Umbilical cord (tissue), 2 donors: ENCODE data around the gene SATB2. TPM values are rescaled to one million over a fixed set of nuclear protein-coding genes. Genes with fewer than 3 reads are reported as not detected.

Source experiments
- DNase-seq: peaks from one replicate; pipeline ENCODE4 v3.0.0-alpha.2; 2015; ENCODE audit warnings: low spot score
- total RNA-seq: library from RNA; depleted of rRNA; stranded (reverse); fragments of >200 nt; gene quantifications from one replicate; pipeline ENCODE4 v1.2.3, GENCODE V29; 2014; ENCODE audit warnings: low replicate concordance; ENCODE audit not compliant: insufficient read depth

SATB2 gene
- total RNA-seq, 1 donor from 2014 or later, result 3.1 TPM

- no peak for DNase-seq
Observed at GRCh38 chr2:199452260-199452990, 5.3 kb downstream of the SATB2 start.

GRCh38 chr2:199449956-199450355, 7.8 kb downstream of the SATB2 start:
- no peak for DNase-seq

GRCh38 chr2:199449455-199449854, 8.3 kb downstream of the SATB2 start:
- DNase-seq, result no peak

- DNase-seq, result no peak
Observed at GRCh38 chr2:199446996-199447576, 10.7 kb downstream of the SATB2 start.

GRCh38 chr2:199444749-199445148, 13.0 kb downstream of the SATB2 start:
- no peak for DNase-seq

- DNase-seq, result no peak
Observed at GRCh38 chr2:199443589-199444130, 14.1 kb downstream of the SATB2 start.

GRCh38 chr2:199442173-199442572, 15.6 kb downstream of the SATB2 start:
- DNase-seq, result no peak

- no peak for DNase-seq
Observed at GRCh38 chr2:199441759-199442158, 16.0 kb downstream of the SATB2 start.

GRCh38 chr2:199440118-199440517, 17.6 kb downstream of the SATB2 start:
- DNase-seq, result no peak

- no peak for DNase-seq
Observed at GRCh38 chr2:199439542-199439941, 18.2 kb downstream of the SATB2 start.

GRCh38 chr2:199439066-199439465, 18.7 kb downstream of the SATB2 start:
- DNase-seq, result no peak

GRCh38 chr2:199434555-199434954, 23.2 kb downstream of the SATB2 start:
- no peak for DNase-seq

GRCh38 chr2:199433204-199433832, 24.4 kb downstream of the SATB2 start:
- DNase-seq, result no peak

GRCh38 chr2:199431746-199432213, 26.0 kb downstream of the SATB2 start:
- DNase-seq, result no peak

GRCh38 chr2:199430214-199430613, 27.5 kb downstream of the SATB2 start:
- DNase-seq, result no peak

- DNase-seq, result no peak
Observed at GRCh38 chr2:199428291-199428690, 29.4 kb downstream of the SATB2 start.

GRCh38 chr2:199424160-199424559, 33.6 kb downstream of the SATB2 start:
- no peak for DNase-seq

- DNase-seq, result no peak
Observed at GRCh38 chr2:199419428-199419827, 38.3 kb downstream of the SATB2 start.

GRCh38 chr2:199414465-199414864, 43.3 kb downstream of the SATB2 start:
- no peak for DNase-seq

- no peak for DNase-seq
Observed at GRCh38 chr2:199414001-199414400, 43.7 kb downstream of the SATB2 start.

GRCh38 chr2:199409759-199410529, 47.8 kb downstream of the SATB2 start:
- DNase-seq, result no peak

GRCh38 chr2:199407421-199407820, 50.3 kb downstream of the SATB2 start:
- no peak for DNase-seq
